Right atrium auricular region (tissue), 2 donors: ENCODE data around the gene SH3BGRL2. TPM values are rescaled to one million over a fixed set of nuclear protein-coding genes. Genes with fewer than 3 reads are reported as not detected.

ENCODE experiments used
- DNase-seq: peaks from one replicate; pipeline ENCODE4 v3.0.0-alpha.2; 2019; ENCODE audit warnings: low spot score
- H3K27ac ChIP-seq, 2 donors: fragments of 200-600 bp; sonication (generic); 1 replicate in 1 of 2; 2 replicates in 1 of 2; pipeline ENCODE4 v1.5.1; 2016 to 2019
- H3K27me3 ChIP-seq, 2 donors: fragments of 200-600 bp; sonication (generic); one replicate each; pipeline versions ENCODE4 v1.5.1 to v1.6.0; 2017 to 2019
- H3K36me3 ChIP-seq: fragments of 200-600 bp; sonication (generic); one replicate; pipeline ENCODE4 v1.5.1; 2016
- H3K4me1 ChIP-seq, 2 donors: fragments of 200-600 bp; sonication (generic); one replicate each; pipeline versions ENCODE4 v1.5.1 to v1.6.0; 2017 to 2019
- H3K4me3 ChIP-seq, 2 donors: fragments of 200-600 bp; sonication (generic); 1 replicate in 1 of 2; 2 replicates in 1 of 2; pipeline ENCODE4 v1.5.1; 2017 to 2019; ENCODE audit warnings: mild to moderate bottlenecking in 1 of 2, moderate library complexity in 1 of 2
- H3K9me3 ChIP-seq, 2 donors: fragments of 200-600 bp; sonication (generic); one replicate each; pipeline ENCODE4 v1.5.1; 2019
- CTCF ChIP-seq, 2 donors: fragments of 200-600 bp; sonication (generic); IDR thresholded peaks; one replicate each; pipeline ENCODE4 v1.5.1; 2019; ENCODE audit warnings: antibody characterized with exemption in 2 of 2
- total RNA-seq, 2 donors: library from RNA; depleted of rRNA; stranded (reverse); fragments of >200 nt; gene quantifications; one replicate each; pipeline ENCODE4 v1.1.0, GENCODE V29; 2016

SH3BGRL2 gene
- total RNA-seq, 2 donors from 2014 or later = 9.6 to 15.5 TPM

- H3K27me3 ChIP-seq = no peaks in the 10 kb centered on the region
Observed at GRCh38 chr6:79686707-79687309, 55.7 kb downstream of the SH3BGRL2 start.

GRCh38 chr6:79687759-79688158 is 56.6 kb downstream of the SH3BGRL2 start:
- TF ChIP-seq CTCF (IDR thresholded peaks at IDR 0.05) = no peak
- Histone ChIP-seq H3K36me3 (no peaks in the 10 kb centered on the region), H3K9me3 (no peaks in the 10 kb centered on the region), H3K4me1 (peaks cover 0 to 14% of the 10 kb centered on the region in 2 donors), H3K4me3 (no peak overlapping the region), H3K27ac (no peak overlapping the region), H3K27me3 (no peaks in the 10 kb centered on the region)
- DNase-seq = no peak

More at GRCh38 chr6:79686707-79687309, 55.7 kb downstream of the SH3BGRL2 start:
- Histone ChIP-seq H3K9me3 (no peaks in the 10 kb centered on the region), H3K36me3 (no peaks in the 10 kb centered on the region), H3K27ac (no peak overlapping the region), H3K4me1 (peaks cover 0 to 14% of the 10 kb centered on the region in 2 donors), H3K4me3 (no peak overlapping the region)
- no peak for TF ChIP-seq CTCF (IDR thresholded peaks at IDR 0.05)
- DNase-seq = no peak

- H3K9me3 ChIP-seq = no peaks in the 10 kb centered on the region
- no peak for DNase-seq
- H3K27ac ChIP-seq = no peak overlapping the region
- H3K4me3 ChIP-seq = no peak overlapping the region
- no peak for TF ChIP-seq CTCF (IDR thresholded peaks at IDR 0.05)
- H3K27me3 ChIP-seq = no peaks in the 10 kb centered on the region
- no peaks in the 10 kb centered on the region for H3K36me3 ChIP-seq
- no peaks in the 10 kb centered on the region for H3K4me1 ChIP-seq
Observed at GRCh38 chr6:79694156-79694555, 63.0 kb downstream of the SH3BGRL2 start.

GRCh38 chr6:79694623-79695343 is 63.7 kb downstream of the SH3BGRL2 start:
- no peak for DNase-seq
- Histone ChIP-seq H3K27ac (no peak overlapping the region), H3K36me3 (no peaks in the 10 kb centered on the region), H3K9me3 (no peaks in the 10 kb centered on the region), H3K27me3 (no peaks in the 10 kb centered on the region), H3K4me1 (no peaks in the 10 kb centered on the region), H3K4me3 (no peak overlapping the region)
- no peak for TF ChIP-seq CTCF (IDR thresholded peaks at IDR 0.05)

- Histone ChIP-seq H3K4me3 (no peak overlapping the region), H3K27me3 (no peaks in the 10 kb centered on the region), H3K9me3 (no peaks in the 10 kb centered on the region), H3K4me1 (no peaks in the 10 kb centered on the region), H3K36me3 (no peaks in the 10 kb centered on the region), H3K27ac (no peak overlapping the region)
- TF ChIP-seq CTCF (IDR thresholded peaks at IDR 0.05) = no peak
- no peak for DNase-seq
Observed at GRCh38 chr6:79697430-79697829, 66.3 kb downstream of the SH3BGRL2 start.
